Suprapubic skin (tissue), 4 donors: ENCODE results near the gene KRIT1. TPM values are rescaled to one million over a fixed set of nuclear protein-coding genes. Genes with fewer than 3 reads are reported as not detected.
A peak's percentile ranks its signal among the peaks of the same experiment; 100 is the strongest.

Source experiments
- DNase-seq, 2 donors: peaks; one replicate each; pipeline ENCODE4 v3.0.0-alpha.2; 2019; ENCODE audit warnings: low spot score in 2 of 2
- H3K27ac ChIP-seq: fragments of 200-600 bp; sonication (generic); one replicate; pipeline ENCODE4 v1.5.1; 2019
- H3K27me3 ChIP-seq: fragments of 200-600 bp; sonication (generic); one replicate; pipeline ENCODE4 v1.5.1; 2019
- H3K36me3 ChIP-seq: fragments of 200-600 bp; sonication (generic); one replicate; pipeline ENCODE4 v1.5.1; 2019
- H3K4me1 ChIP-seq: fragments of 200-600 bp; sonication (generic); one replicate; pipeline ENCODE4 v1.5.1; 2019
- H3K4me3 ChIP-seq: fragments of 200-600 bp; sonication (generic); one replicate; pipeline ENCODE4 v1.5.1; 2019; ENCODE audit warnings: mild to moderate bottlenecking
- H3K9me3 ChIP-seq: fragments of 200-600 bp; sonication (generic); one replicate; pipeline ENCODE4 v1.5.1; 2019
- EP300 ChIP-seq: sonication (generic); formaldehyde crosslinking; IDR thresholded peaks from one replicate; pipeline ENCODE4 v1.6.1; 2017; ENCODE audit warnings: antibody characterized with exemption
- POLR2A ChIP-seq, 2 donors: fragments of 450-650 bp; IDR thresholded peaks; one replicate each; pipeline ENCODE4 v1.6.1; 2017; ENCODE audit warnings: antibody characterized with exemption in 2 of 2, mild to moderate bottlenecking in 2 of 2, moderate library complexity in 2 of 2
- POLR2AphosphoS5 ChIP-seq, 3 donors: sonication (generic); formaldehyde crosslinking; IDR thresholded peaks; one replicate each; pipeline ENCODE4 v1.6.1; 2017; ENCODE audit warnings: antibody characterized with exemption in 3 of 3
- whole genome bisulfite sequencing: methylation state at CpG from one replicate; pipeline ENCODE4 v1.1.5; 2018; 5-methylcytosine and 5-hydroxymethylcytosine counted together
- total RNA-seq, 4 donors: library from RNA; depleted of rRNA; stranded (reverse); fragments of >200 nt; gene quantifications; one replicate each; pipeline ENCODE4 v1.1.0, GENCODE V29; 2016
- TF ChIP-seq, protein P1 (sequence below), 2 donors: fragments of 200-600 bp in 1 of 2; fragments of 450-650 bp in 1 of 2; sonication (generic) in 1 of 2; IDR thresholded peaks; one replicate each; pipeline ENCODE4 v1.5.1; 2016 to 2019; ENCODE audit warnings: antibody characterized with exemption in 2 of 2, mild to moderate bottlenecking in 1 of 2, moderate library complexity in 1 of 2

KRIT1 gene
- 100 to 1,000 TPM in 1 of 4 donors, 10 to 100 TPM in 3; 46.8 to 102 (median 60.1) TPM for total RNA-seq

- Histone ChIP-seq H3K4me1 (peaks cover 35% of the 10 kb centered on the region), H3K36me3 (no peaks in the 10 kb centered on the region), H3K9me3 (no peaks in the 10 kb centered on the region), H3K4me3 (peak within 1 kb of the TSS; percentile 97), H3K27ac (peak within 1 kb of the TSS; percentile 94), H3K27me3 (no peaks in the 10 kb centered on the region)
- TF ChIP-seq POLR2AphosphoS5 (IDR thresholded peaks at IDR 0.05) (peak; percentile 11 to 69 (median 49)), EP300 (no peak), POLR2A (IDR thresholded peaks at IDR 0.05) (no peak)
- TF ChIP-seq, protein P1, sequence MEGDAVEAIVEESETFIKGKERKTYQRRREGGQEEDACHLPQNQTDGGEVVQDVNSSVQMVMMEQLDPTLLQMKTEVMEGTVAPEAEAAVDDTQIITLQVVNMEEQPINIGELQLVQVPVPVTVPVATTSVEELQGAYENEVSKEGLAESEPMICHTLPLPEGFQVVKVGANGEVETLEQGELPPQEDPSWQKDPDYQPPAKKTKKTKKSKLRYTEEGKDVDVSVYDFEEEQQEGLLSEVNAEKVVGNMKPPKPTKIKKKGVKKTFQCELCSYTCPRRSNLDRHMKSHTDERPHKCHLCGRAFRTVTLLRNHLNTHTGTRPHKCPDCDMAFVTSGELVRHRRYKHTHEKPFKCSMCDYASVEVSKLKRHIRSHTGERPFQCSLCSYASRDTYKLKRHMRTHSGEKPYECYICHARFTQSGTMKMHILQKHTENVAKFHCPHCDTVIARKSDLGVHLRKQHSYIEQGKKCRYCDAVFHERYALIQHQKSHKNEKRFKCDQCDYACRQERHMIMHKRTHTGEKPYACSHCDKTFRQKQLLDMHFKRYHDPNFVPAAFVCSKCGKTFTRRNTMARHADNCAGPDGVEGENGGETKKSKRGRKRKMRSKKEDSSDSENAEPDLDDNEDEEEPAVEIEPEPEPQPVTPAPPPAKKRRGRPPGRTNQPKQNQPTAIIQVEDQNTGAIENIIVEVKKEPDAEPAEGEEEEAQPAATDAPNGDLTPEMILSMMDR (IDR thresholded peaks at IDR 0.05): peak in 1 of 2 donors; percentile 20
- peak; percentile 93 to 95 for DNase-seq
- WGBS: under 1% methylated on average over 42 of the region's 71 CpGs
Measured at GRCh38 chr7:92245487-92246359, at the start of gene KRIT1, which contains the start of gene ANKIB1. Gene KRIT1, minus strand, starts transcription at chr7:92245914. Its CDS starts 3,779 bp downstream, at chr7:92242135. Gene ANKIB1, plus strand, starts transcription at chr7:92245974. Its CDS starts 49,005 bp downstream, at chr7:92294979.

DNA sequence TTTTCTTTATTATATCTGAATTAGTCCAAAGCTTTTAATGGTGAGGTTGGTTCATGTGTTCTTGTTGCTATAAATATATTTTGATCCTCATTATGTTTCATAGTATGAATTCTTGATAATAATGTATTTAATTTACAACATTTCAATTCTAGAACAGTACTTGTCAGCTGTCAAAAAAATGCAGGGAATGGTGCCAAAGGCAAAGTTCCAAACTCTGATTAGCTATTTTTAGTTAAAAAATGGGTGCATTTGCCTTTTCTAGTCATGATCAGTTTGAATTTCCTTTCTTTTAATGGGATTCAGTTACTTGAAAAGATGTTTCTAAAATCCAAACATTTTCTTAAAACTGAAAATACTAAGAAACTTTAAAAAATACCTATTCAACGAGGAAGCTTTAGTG is 49.7 kb upstream of the KRIT1 start:
- Histone ChIP-seq H3K27ac (no peak overlapping the region), H3K9me3 (no peaks in the 10 kb centered on the region), H3K4me3 (no peak overlapping the region), H3K36me3 (peaks cover 8% of the 10 kb centered on the region), H3K27me3 (no peaks in the 10 kb centered on the region), H3K4me1 (peaks cover 6% of the 10 kb centered on the region)
- WGBS: 51% methylated on average over 1 of the region's 1 CpG
- TF ChIP-seq EP300: no peak
- DNase-seq: no peak

- Histone ChIP-seq H3K36me3 (no peaks in the 10 kb centered on the region), H3K4me1 (peaks cover 6% of the 10 kb centered on the region), H3K4me3 (no peak overlapping the region), H3K27ac (no peak overlapping the region), H3K9me3 (no peaks in the 10 kb centered on the region), H3K27me3 (no peaks in the 10 kb centered on the region)
- TF ChIP-seq POLR2AphosphoS5 (IDR thresholded peaks at IDR 0.05) (no peak), POLR2A (IDR thresholded peaks at IDR 0.05) (no peak), EP300 (no peak)
- TF ChIP-seq, protein P1 (IDR thresholded peaks at IDR 0.05): no peak
- DNase-seq: no peak
- 41% methylated on average over 2 of the region's 2 CpGs for WGBS
Measured at GRCh38 chr7:92293896-92294590, 48.3 kb upstream of the KRIT1 start.

DNA sequence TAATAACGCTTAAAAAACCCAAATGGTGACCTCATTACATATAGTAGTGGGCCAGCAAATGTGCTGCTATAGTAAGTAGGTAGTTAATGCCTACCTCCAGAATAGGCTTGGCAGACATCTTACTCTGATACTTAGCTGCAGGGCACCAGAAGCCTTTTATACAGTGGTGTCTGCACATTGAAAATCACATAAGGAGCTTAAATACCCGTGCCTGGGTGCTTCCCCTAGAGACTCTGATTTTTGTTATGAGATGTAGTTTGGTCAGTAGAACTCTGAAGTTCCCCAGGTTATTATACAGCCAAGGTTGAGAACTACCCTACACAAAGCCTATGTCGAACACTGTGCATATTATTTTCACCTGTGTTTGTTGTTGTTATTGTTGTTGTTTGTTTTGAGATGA is 47.3 kb upstream of the KRIT1 start:
- Histone ChIP-seq H3K4me3 (no peak overlapping the region), H3K4me1 (peaks cover 6% of the 10 kb centered on the region), H3K27me3 (no peaks in the 10 kb centered on the region), H3K27ac (no peak overlapping the region), H3K9me3 (no peaks in the 10 kb centered on the region), H3K36me3 (no peaks in the 10 kb centered on the region)
- TF ChIP-seq POLR2A (IDR thresholded peaks at IDR 0.05): no peak
- TF ChIP-seq EP300: no peak
- TF ChIP-seq POLR2AphosphoS5 (IDR thresholded peaks at IDR 0.05): no peak
- DNase-seq: no peak
- 57% methylated on average over 3 of the region's 3 CpGs for WGBS

DNA sequence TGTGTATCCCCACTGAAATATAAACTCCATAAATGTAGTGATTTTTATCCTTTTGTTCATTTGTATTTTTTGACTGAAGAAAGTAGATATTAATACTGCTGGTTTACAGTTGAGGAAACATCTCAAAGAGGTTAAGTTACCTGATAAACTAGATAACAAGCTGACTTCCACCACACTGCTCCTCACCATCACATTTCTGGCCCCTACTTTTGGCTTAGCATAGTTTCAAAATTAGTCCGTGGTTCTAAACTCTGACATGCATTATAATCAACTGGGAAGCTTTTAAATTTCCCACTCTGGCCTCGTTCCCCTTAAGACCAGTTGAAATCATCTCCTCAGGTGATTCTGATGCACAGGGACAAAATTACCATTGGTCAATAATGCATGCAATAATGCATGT is 43.6 kb upstream of the KRIT1 start:
- no peaks in the 10 kb centered on the region for H3K36me3 ChIP-seq
- 93% methylated on average over 2 of the region's 2 CpGs for WGBS
- no peaks in the 10 kb centered on the region for H3K27me3 ChIP-seq
- no peak overlapping the region for H3K4me3 ChIP-seq
- H3K4me1 ChIP-seq: peaks cover 6% of the 10 kb centered on the region
- H3K9me3 ChIP-seq: no peaks in the 10 kb centered on the region
- no peak overlapping the region for H3K27ac ChIP-seq
- TF ChIP-seq EP300: no peak
- TF ChIP-seq, protein P1 (IDR thresholded peaks at IDR 0.05): no peak
- TF ChIP-seq POLR2AphosphoS5 (IDR thresholded peaks at IDR 0.05): no peak
- TF ChIP-seq POLR2A (IDR thresholded peaks at IDR 0.05): no peak
- DNase-seq: no peak

DNA sequence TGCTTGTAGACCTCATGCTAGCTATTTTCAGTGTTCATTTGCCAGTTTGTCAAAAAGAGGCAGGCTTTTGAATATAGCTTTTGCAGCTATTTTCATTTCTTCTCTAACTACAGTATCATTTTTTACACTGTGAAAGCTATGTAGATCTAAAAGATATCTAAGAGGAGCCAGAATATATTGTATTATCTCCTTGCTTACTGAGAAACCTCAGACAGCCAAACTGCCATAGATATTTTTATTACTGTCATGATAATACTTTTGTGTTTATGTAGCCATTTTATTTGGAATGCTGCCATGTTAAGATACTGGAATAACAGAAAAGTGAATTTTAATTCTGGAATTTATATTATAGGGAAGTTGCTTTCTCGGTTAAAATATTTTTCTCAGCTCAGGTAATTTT is 37.2 kb upstream of the KRIT1 start:
- Histone ChIP-seq H3K27me3 (no peaks in the 10 kb centered on the region), H3K27ac (no peak overlapping the region), H3K4me1 (peaks cover 12% of the 10 kb centered on the region), H3K4me3 (no peak overlapping the region), H3K9me3 (no peaks in the 10 kb centered on the region), H3K36me3 (no peaks in the 10 kb centered on the region)
- WGBS: 81% methylated on average over 1 of the region's 1 CpG
- TF ChIP-seq POLR2AphosphoS5 (IDR thresholded peaks at IDR 0.05) (no peak), POLR2A (IDR thresholded peaks at IDR 0.05) (no peak), EP300 (no peak)
- TF ChIP-seq, protein P1 (IDR thresholded peaks at IDR 0.05): no peak
- DNase-seq: no peak
